HEK293 (cell line): ENCODE measurements around the gene ADCY6.
A peak's percentile ranks its signal among the peaks of the same experiment; 100 is the strongest.

ENCODE experiments used
- CTCF ChIA-PET: fragments of 350-600 bp; formaldehyde crosslinking; extraction: SDS; loops from one replicate; lab custom pipeline; 2021; ENCODE audit warnings: antibody characterized with exemption; lab: Yijun Ruan, JAX
- POLR2A ChIA-PET: fragments of 300-600 bp; formaldehyde crosslinking; extraction: SDS; loops from one replicate; lab custom pipeline; 2020; ENCODE audit warnings: antibody characterized with exemption, inconsistent platforms; lab: Yijun Ruan, JAX
- H3K27ac ChIP-seq: fragments of 200-500 bp; sonication (Bioruptor generic); 2 replicates; pipeline ENCODE4 v1.5.1; 2014; ENCODE audit warnings: low read depth, low read length, control low read depth, inconsistent platforms; ENCODE audit errors: extremely low read depth
- H3K36me3 ChIP-seq, 2 experiments: fragments of 200-500 bp in 1 of 2; sonication (Bioruptor generic) in 1 of 2; 1 replicate in 1 of 2; 2 replicates in 1 of 2; pipeline ENCODE4 v1.5.1; 2014 to 2017; ENCODE audit warnings: inconsistent platforms in 2 of 2, low read length in 2 of 2; ENCODE audit not compliant: control insufficient read depth in 2 of 2, insufficient read depth in 1 of 2
- H3K4me1 ChIP-seq: fragments of 200-500 bp; sonication (Bioruptor generic); 2 replicates; pipeline ENCODE4 v1.5.1; 2014; ENCODE audit warnings: mild to moderate bottlenecking, low read length, inconsistent platforms; ENCODE audit not compliant: control insufficient read depth, insufficient read depth
- H3K4me3 ChIP-seq: 2 replicates; pipeline ENCODE4 v1.5.1; 2011; ENCODE audit warnings: low read depth, mild to moderate bottlenecking, control low read depth, low read length, moderate library complexity
- H3K9me3 ChIP-seq: fragments of 200-500 bp; sonication (Bioruptor generic); 2 replicates; pipeline ENCODE4 v1.5.1; 2014; ENCODE audit warnings: low read depth, low read length, inconsistent platforms; ENCODE audit not compliant: control insufficient read depth, insufficient read depth
- AEBP2 ChIP-seq: fragments of 450-650 bp; formaldehyde crosslinking; IDR thresholded peaks from 2 replicates; pipeline ENCODE4 v1.5.1; 2016; ENCODE audit warnings: missing biosample characterization, missing genetic modification characterization, borderline replicate concordance
- GLI4 ChIP-seq: fragments of 450-650 bp; formaldehyde crosslinking; IDR thresholded peaks from 2 replicates; pipeline ENCODE4 v1.5.1; 2016; ENCODE audit warnings: missing biosample characterization, missing genetic modification characterization
- GLIS2 ChIP-seq: fragments of 450-650 bp; formaldehyde crosslinking; IDR thresholded peaks from 2 replicates; pipeline ENCODE4 v1.5.1; 2016; ENCODE audit warnings: missing biosample characterization, missing genetic modification characterization
- KLF1 ChIP-seq: fragments of 450-650 bp; formaldehyde crosslinking; IDR thresholded peaks from 2 replicates; pipeline ENCODE4 v1.5.1; 2016; ENCODE audit warnings: missing biosample characterization, missing genetic modification characterization
- KLF17 ChIP-seq: fragments of 450-650 bp; formaldehyde crosslinking; IDR thresholded peaks from 2 replicates; pipeline ENCODE4 v1.5.1; 2016; ENCODE audit warnings: missing biosample characterization, missing genetic modification characterization
- KLF9 ChIP-seq: fragments of 450-650 bp; formaldehyde crosslinking; IDR thresholded peaks from 2 replicates; pipeline ENCODE4 v1.5.1; 2016; ENCODE audit warnings: missing biosample characterization, missing genetic modification characterization, low read depth
- MEIS1 ChIP-seq: sonication (generic); formaldehyde crosslinking; IDR thresholded peaks from 2 replicates; pipeline ENCODE4 v1.8.1; 2022; ENCODE audit warnings: missing genetic modification reagents, mild to moderate bottlenecking, borderline replicate concordance
- OVOL3 ChIP-seq: fragments of 450-650 bp; formaldehyde crosslinking; IDR thresholded peaks from 2 replicates; pipeline ENCODE4 v1.5.1; 2016; ENCODE audit warnings: missing biosample characterization, missing genetic modification characterization
- PRDM1 ChIP-seq: fragments of 450-650 bp; formaldehyde crosslinking; IDR thresholded peaks from 2 replicates; pipeline ENCODE4; 2016; ENCODE audit warnings: missing biosample characterization, missing genetic modification characterization
- SCRT2 ChIP-seq: fragments of 450-650 bp; formaldehyde crosslinking; IDR thresholded peaks from 2 replicates; pipeline ENCODE4 v1.5.1; 2016; ENCODE audit warnings: missing biosample characterization, missing genetic modification characterization
- SETDB1 ChIP-seq: IDR thresholded peaks from one replicate; pipeline ENCODE4 v1.6.1; 2017; ENCODE audit warnings: mild to moderate bottlenecking, low read length, moderate library complexity, mixed read lengths; ENCODE audit not compliant: insufficient read length
- SP2 ChIP-seq: fragments of 450-650 bp; formaldehyde crosslinking; IDR thresholded peaks from 2 replicates; pipeline ENCODE4 v1.5.1; 2016; ENCODE audit warnings: missing biosample characterization, missing genetic modification characterization
- SP3 ChIP-seq: fragments of 450-650 bp; formaldehyde crosslinking; IDR thresholded peaks from 2 replicates; pipeline ENCODE4 v1.5.1; 2016; ENCODE audit warnings: missing biosample characterization, missing genetic modification characterization
- ZBTB48 ChIP-seq: fragments of 450-650 bp; formaldehyde crosslinking; IDR thresholded peaks from 2 replicates; pipeline ENCODE4 v1.5.1; 2016; ENCODE audit warnings: missing biosample characterization, missing genetic modification characterization
- ZBTB8A ChIP-seq: fragments of 450-650 bp; formaldehyde crosslinking; IDR thresholded peaks from 2 replicates; pipeline ENCODE4 v1.5.1; 2016; ENCODE audit warnings: missing biosample characterization, missing genetic modification characterization
- ZFHX2 ChIP-seq: fragments of 450-650 bp; formaldehyde crosslinking; conservative IDR thresholded peaks from 2 replicates; pipeline ENCODE4 v1.5.1; 2016; ENCODE audit warnings: missing biosample characterization, missing genetic modification characterization
- ZNF280C ChIP-seq: fragments of 450-650 bp; formaldehyde crosslinking; IDR thresholded peaks from 2 replicates; pipeline ENCODE4 v1.5.1; 2016; ENCODE audit warnings: missing biosample characterization, missing genetic modification characterization
- ZNF362 ChIP-seq: fragments of 450-650 bp; formaldehyde crosslinking; IDR thresholded peaks from 2 replicates; pipeline ENCODE4 v1.5.1; 2016; ENCODE audit warnings: missing biosample characterization, missing genetic modification characterization
- ZNF423 ChIP-seq: fragments of 450-650 bp; formaldehyde crosslinking; IDR thresholded peaks from 2 replicates; pipeline ENCODE4 v1.5.1; 2016; ENCODE audit warnings: missing biosample characterization, missing genetic modification characterization
- ZNF48 ChIP-seq: fragments of 450-650 bp; formaldehyde crosslinking; IDR thresholded peaks from 2 replicates; pipeline ENCODE4 v1.5.1; 2016; ENCODE audit warnings: missing biosample characterization, missing genetic modification characterization
- ZNF521 ChIP-seq: fragments of 450-650 bp; formaldehyde crosslinking; IDR thresholded peaks from 2 replicates; pipeline ENCODE4 v1.5.1; 2017; ENCODE audit warnings: missing biosample characterization, mild to moderate bottlenecking, missing genetic modification characterization
- ZNF530 ChIP-seq: fragments of 450-650 bp; formaldehyde crosslinking; IDR thresholded peaks from 2 replicates; pipeline ENCODE4 v1.5.1; 2016; ENCODE audit warnings: low read depth, missing biosample characterization, missing genetic modification characterization
- ZNF596 ChIP-seq: fragments of 450-650 bp; IDR thresholded peaks from 2 replicates; pipeline ENCODE4 v1.5.0; 2018; ENCODE audit warnings: missing biosample characterization, mild to moderate bottlenecking, missing genetic modification characterization, moderate library complexity
- ZNF610 ChIP-seq: fragments of 450-650 bp; formaldehyde crosslinking; IDR thresholded peaks from 2 replicates; pipeline ENCODE4 v1.5.1; 2016; ENCODE audit warnings: missing biosample characterization, missing genetic modification characterization, borderline replicate concordance
- ZNF843 ChIP-seq: fragments of 450-650 bp; formaldehyde crosslinking; IDR thresholded peaks from 2 replicates; pipeline ENCODE4 v1.5.1; 2016; ENCODE audit warnings: missing biosample characterization, missing genetic modification characterization
- ZSCAN23 ChIP-seq: fragments of 450-650 bp; formaldehyde crosslinking; IDR thresholded peaks from 2 replicates; pipeline ENCODE4 v1.5.1; 2016; ENCODE audit warnings: missing biosample characterization, missing genetic modification characterization
- ZSCAN30 ChIP-seq: fragments of 450-650 bp; IDR thresholded peaks from 2 replicates; pipeline ENCODE4 v1.5.1; 2018; ENCODE audit warnings: missing biosample characterization, mild to moderate bottlenecking, missing genetic modification characterization, moderate library complexity

ADCY6 gene

GRCh38 chr12:48816143-48816854, 27.4 kb upstream of the ADCY6 start:
- Histone ChIP-seq H3K27ac (no peak overlapping the region), H3K9me3 (no peaks in the 10 kb centered on the region), H3K4me3 (no peak overlapping the region), H3K4me1 (peaks cover 3% of the 10 kb centered on the region; the same call in 1 of the 2 replicates), H3K36me3 (no peaks in the 10 kb centered on the region)
- TF ChIP-seq MEIS1 (no peak), ZNF48 (tag by site-specific recombination) (no peak), ZFHX2 (tag by site-specific recombination) (no peak), ZBTB48 (tag by site-specific recombination) (no peak), ZNF362 (no peak)
- ChIA-PET CTCF (interaction anchor here (0.9 to 7.1 kb wide), 11 partner anchors 9 to 282 kb away, joined by 3 to 53 read pairs (median 8); partner anchors contain the start of genes ADCY6 and DDX23), POLR2A (interaction anchor here (0.6 to 2.3 kb wide), 4 partner anchors 10 to 465 kb away, joined by 3 to 11 read pairs (median 4); partner anchors contain the start of gene ADCY6)

- Histone ChIP-seq H3K27ac (peak overlapping the region; percentile 79; the same call in 1 of the 2 replicates), H3K4me1 (peaks cover 3% of the 10 kb centered on the region; the same call in 1 of the 2 replicates), H3K36me3 (no peaks in the 10 kb centered on the region), H3K4me3 (peak overlapping the region; percentile 63), H3K9me3 (no peaks in the 10 kb centered on the region)
- ChIA-PET CTCF (interaction anchor here (0.5 to 7.1 kb wide), 43 partner anchors 10 to 1098 kb away, joined by 3 to 53 read pairs (median 4); partner anchors contain the start of genes ADCY6 and DDX23), POLR2A (interaction anchor here (0.6 to 2.3 kb wide), 9 partner anchors 11 to 466 kb away, joined by 3 to 12 read pairs (median 6); partner anchors contain the start of genes ADCY6 and DDX23)
- TF ChIP-seq GLIS2 (tag by site-specific recombination) (peak; percentile 50; the same call in 1 of the 2 replicates), PRDM1 (tag by site-specific recombination) (peak; percentile 96), ZNF596 (0 out of 2 replicates have a peak, but pooled peaks have one; percentile 23), ZNF423 (tag by site-specific recombination) (no peak), ZBTB8A (tag by site-specific recombination) (peak; percentile 93), SCRT2 (tag by site-specific recombination) (no peak), ZNF48 (tag by site-specific recombination) (no peak), ZNF843 (tag by site-specific recombination) (peak; percentile 79), SETDB1 (no peak), ZNF530 (tag by site-specific recombination) (no peak), KLF1 (tag by site-specific recombination) (peak; percentile 61), ZNF610 (tag by site-specific recombination) (no peak; the same call in 1 of the 2 replicates), ZSCAN23 (tag by site-specific recombination) (peak; percentile 23; the same call in 1 of the 2 replicates), OVOL3 (tag by site-specific recombination) (0 out of 2 replicates have a peak, but pooled peaks have one; percentile 22), SP2 (tag by site-specific recombination) (peak; percentile 99), SP3 (tag by site-specific recombination) (peak; percentile 95), ZSCAN30 (peak; percentile 44; the same call in 1 of the 2 replicates), KLF9 (tag by site-specific recombination) (peak; percentile 77), KLF17 (tag by site-specific recombination) (peak; percentile 88), GLI4 (tag by site-specific recombination) (peak; percentile 78; the same call in 1 of the 2 replicates), AEBP2 (no peak), ZNF280C (tag by site-specific recombination) (no peak), ZNF521 (tag by site-specific recombination) (no peak)
Observed at GRCh38 chr12:48815126-48816110, 26.5 kb upstream of the ADCY6 start.
